ENCODE measurements around the gene RBFOX2.
"Not testable (repeated sequence)": the region's sequence is repeated elsewhere in the genome, so short reads cannot be mapped to it uniquely, and the experiment has no call there.

RBFOX2 gene

GRCh38 chr22:35739931-35740380 is 288.7 kb downstream of the RBFOX2 start:
- Histone ChIP-seq H3F3A (ENCODE audit: insufficient read depth, low read length) (no peaks in the 10 kb centered on the region), H3K4me2 (ENCODE audit: low read length) (no peak overlapping the region; the same call in 1 of the 2 replicates), H3K27me3 (ENCODE audit: insufficient read depth, low read length) (no peaks in the 10 kb centered on the region), H3K36me3 (ENCODE audit: insufficient read depth, low read length) (peaks cover 34% of the 10 kb centered on the region; the same call in 1 of the 2 replicates), H4K20me1 (ENCODE audit: insufficient read depth, low read length) (no peaks in the 10 kb centered on the region), H3K27ac (ENCODE audit: low read depth, low read length, poor library complexity, severe bottlenecking) (peak overlapping the region; percentile 65), H3K9ac (ENCODE audit: low read length) (peak overlapping the region; percentile 5; the same call in 1 of the 2 replicates), H3K4me1 (ENCODE audit: insufficient read depth, low read length, severe bottlenecking) (peaks cover 85% of the 10 kb centered on the region), H3K9me2 (ENCODE audit: low read depth, low read length) (no peaks in the 10 kb centered on the region), H2AFZ (ENCODE audit: low read length) (no peak overlapping the region), H3K9me3 (ENCODE audit: low read length) (no peaks in the 10 kb centered on the region), H3K79me2 (ENCODE audit: insufficient read depth, low read length) (no peaks in the 10 kb centered on the region), H3K4me3 (ENCODE audit: low read depth, low read length, poor library complexity, severe bottlenecking) (no peak overlapping the region)
- TF ChIP-seq CTCF (IDR thresholded peaks at IDR 0.05; ENCODE audit: low read length) = no peak
- no peak for TF ChIP-seq EZH2 (IDR thresholded peaks at IDR 0.05; ENCODE audit: borderline replicate concordance, low read length)

- no peaks in the 10 kb centered on the region for H3K79me2 ChIP-seq (ENCODE audit: insufficient read depth, low read length)
- H3K27ac ChIP-seq (ENCODE audit: low read depth, low read length, poor library complexity, severe bottlenecking) = peak overlapping the region; percentile 65
- no peaks in the 10 kb centered on the region for H3K9me2 ChIP-seq (ENCODE audit: low read depth, low read length)
- no peaks in the 10 kb centered on the region for H4K20me1 ChIP-seq (ENCODE audit: insufficient read depth, low read length)
- no peak overlapping the region for H2AFZ ChIP-seq (ENCODE audit: low read length)
- no peaks in the 10 kb centered on the region for H3K27me3 ChIP-seq (ENCODE audit: insufficient read depth, low read length)
- TF ChIP-seq CTCF (IDR thresholded peaks at IDR 0.05; ENCODE audit: low read length) (peak; percentile 44; the same call in 1 of the 2 replicates), EZH2 (IDR thresholded peaks at IDR 0.05; ENCODE audit: borderline replicate concordance, low read length) (no peak)
- H3K4me1 ChIP-seq (ENCODE audit: insufficient read depth, low read length, severe bottlenecking) = peaks cover 83% of the 10 kb centered on the region
- no peaks in the 10 kb centered on the region for H3F3A ChIP-seq (ENCODE audit: insufficient read depth, low read length)
- H3K36me3 ChIP-seq (ENCODE audit: insufficient read depth, low read length) = peaks cover 34% of the 10 kb centered on the region; the same call in 1 of the 2 replicates
- no peak overlapping the region; the same call in 1 of the 2 replicates for H3K4me2 ChIP-seq (ENCODE audit: low read length)
- no peak overlapping the region for H3K4me3 ChIP-seq (ENCODE audit: low read depth, low read length, poor library complexity, severe bottlenecking)
- no peaks in the 10 kb centered on the region for H3K9me3 ChIP-seq (ENCODE audit: low read length)
- H3K9ac ChIP-seq (ENCODE audit: low read length) = peak overlapping the region; percentile 5; the same call in 1 of the 2 replicates
Measured at GRCh38 chr22:35739076-35739930, 289.3 kb downstream of the RBFOX2 start.

GRCh38 chr22:35737886-35738285 is 290.7 kb downstream of the RBFOX2 start:
- not testable (repeated sequence) for H2AFZ ChIP-seq (ENCODE audit: low read length); H3K27me3 ChIP-seq (ENCODE audit: insufficient read depth, low read length); H3K4me3 ChIP-seq (ENCODE audit: low read depth, low read length, poor library complexity, severe bottlenecking); H3K4me2 ChIP-seq (ENCODE audit: low read length); H3K9me2 ChIP-seq (ENCODE audit: low read depth, low read length); H3K79me2 ChIP-seq (ENCODE audit: insufficient read depth, low read length); H3K9ac ChIP-seq (ENCODE audit: low read length); H4K20me1 ChIP-seq (ENCODE audit: insufficient read depth, low read length); H3K9me3 ChIP-seq (ENCODE audit: low read length); H3F3A ChIP-seq (ENCODE audit: insufficient read depth, low read length)
- Histone ChIP-seq H3K27ac (ENCODE audit: low read depth, low read length, poor library complexity, severe bottlenecking) (peak overlapping the region; percentile 65), H3K4me1 (ENCODE audit: insufficient read depth, low read length, severe bottlenecking) (peaks cover 83% of the 10 kb centered on the region), H3K36me3 (ENCODE audit: insufficient read depth, low read length) (peaks cover 22% of the 10 kb centered on the region; the same call in 1 of the 2 replicates)

Measured in OCI-LY1 (cell line).